ENCODE measurements around the gene OR6B1.

The OR6B1 gene

GRCh38 chr7:143954544-143954943 lies 45.6 kb upstream of the OR6B1 start, which contains the start of gene OR2F1:
Gene OR2F1 (plus strand): TSS chr7:143954844. CDS start chr7:143959971, 5,127 bp downstream.
- Histone ChIP-seq H3K79me2 (ENCODE audit: insufficient read depth, low read length) (no peaks in the 10 kb centered on the region), H3K9ac (ENCODE audit: low read depth, low read length, poor library complexity, severe bottlenecking) (no peak within 1 kb of the TSS), H2AFZ (ENCODE audit: low read length) (no peak within 1 kb of the TSS), H3K4me1 (ENCODE audit: insufficient read depth, low read length, poor library complexity, severe bottlenecking) (no peaks in the 10 kb centered on the region), H3K9me2 (replicated peaks; ENCODE audit: low read depth, low read length) (no peaks in the 10 kb centered on the region), H3K4me3 (ENCODE audit: low read length, poor library complexity, severe bottlenecking) (no peak within 1 kb of the TSS), H3F3A (ENCODE audit: low read depth) (no peaks in the 10 kb centered on the region), H3K36me3 (ENCODE audit: insufficient read depth, low read length) (no peaks in the 10 kb centered on the region), H3K4me2 (ENCODE audit: low read depth, low read length, poor library complexity, severe bottlenecking) (no peak within 1 kb of the TSS), H3K9me3 (ENCODE audit: insufficient read depth, low read depth, low read length) (no peaks in the 10 kb centered on the region), H3K27me3 (ENCODE audit: insufficient read depth, low read length, poor library complexity, severe bottlenecking) (no peaks in the 10 kb centered on the region), H4K20me1 (ENCODE audit: insufficient read depth, low read length, poor library complexity, severe bottlenecking) (no peaks in the 10 kb centered on the region)
- no peak for TF ChIP-seq EZH2phosphoT487 (IDR thresholded peaks at IDR 0.05; ENCODE audit: borderline replicate concordance)
- TF ChIP-seq, protein P1, sequence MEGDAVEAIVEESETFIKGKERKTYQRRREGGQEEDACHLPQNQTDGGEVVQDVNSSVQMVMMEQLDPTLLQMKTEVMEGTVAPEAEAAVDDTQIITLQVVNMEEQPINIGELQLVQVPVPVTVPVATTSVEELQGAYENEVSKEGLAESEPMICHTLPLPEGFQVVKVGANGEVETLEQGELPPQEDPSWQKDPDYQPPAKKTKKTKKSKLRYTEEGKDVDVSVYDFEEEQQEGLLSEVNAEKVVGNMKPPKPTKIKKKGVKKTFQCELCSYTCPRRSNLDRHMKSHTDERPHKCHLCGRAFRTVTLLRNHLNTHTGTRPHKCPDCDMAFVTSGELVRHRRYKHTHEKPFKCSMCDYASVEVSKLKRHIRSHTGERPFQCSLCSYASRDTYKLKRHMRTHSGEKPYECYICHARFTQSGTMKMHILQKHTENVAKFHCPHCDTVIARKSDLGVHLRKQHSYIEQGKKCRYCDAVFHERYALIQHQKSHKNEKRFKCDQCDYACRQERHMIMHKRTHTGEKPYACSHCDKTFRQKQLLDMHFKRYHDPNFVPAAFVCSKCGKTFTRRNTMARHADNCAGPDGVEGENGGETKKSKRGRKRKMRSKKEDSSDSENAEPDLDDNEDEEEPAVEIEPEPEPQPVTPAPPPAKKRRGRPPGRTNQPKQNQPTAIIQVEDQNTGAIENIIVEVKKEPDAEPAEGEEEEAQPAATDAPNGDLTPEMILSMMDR (conservative IDR thresholded peaks at IDR 0.05; ENCODE audit: low read length): no peak

DNA sequence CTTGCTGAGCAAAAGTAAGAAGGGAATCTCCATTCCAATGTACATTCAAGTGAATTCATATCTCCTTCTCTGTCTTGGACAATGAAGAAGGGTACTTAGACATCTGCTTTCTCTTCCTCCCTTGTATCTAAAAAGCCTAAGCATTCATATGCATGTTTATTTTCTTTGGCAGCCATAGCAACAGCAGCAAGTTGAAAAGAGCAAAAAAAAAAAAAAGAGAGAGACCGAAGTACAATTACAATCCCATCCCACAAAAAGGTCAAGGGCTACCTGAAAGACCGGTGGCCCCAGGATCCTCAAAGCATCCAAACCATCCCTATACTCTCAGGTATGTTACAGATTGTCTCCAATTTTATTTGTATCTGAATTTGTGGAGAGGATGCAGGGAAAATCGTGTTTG lies 41.3 kb upstream of the OR6B1 start:
- H3K79me2 ChIP-seq (ENCODE audit: insufficient read depth, low read length): no peaks in the 10 kb centered on the region
- no peak overlapping the region for H3K9ac ChIP-seq (ENCODE audit: low read depth, low read length, poor library complexity, severe bottlenecking)
- H3K27me3 ChIP-seq (ENCODE audit: insufficient read depth, low read length, poor library complexity, severe bottlenecking): no peaks in the 10 kb centered on the region
- no peak overlapping the region for H3K4me2 ChIP-seq (ENCODE audit: low read depth, low read length, poor library complexity, severe bottlenecking)
- TF ChIP-seq EZH2phosphoT487 (IDR thresholded peaks at IDR 0.05; ENCODE audit: borderline replicate concordance): no peak
- TF ChIP-seq, protein P1 (conservative IDR thresholded peaks at IDR 0.05; ENCODE audit: low read length): no peak
- H2AFZ ChIP-seq (ENCODE audit: low read length): no peak overlapping the region
- H3K9me2 ChIP-seq (replicated peaks; ENCODE audit: low read depth, low read length): no peaks in the 10 kb centered on the region
- no peaks in the 10 kb centered on the region for H4K20me1 ChIP-seq (ENCODE audit: insufficient read depth, low read length, poor library complexity, severe bottlenecking)
- H3K4me1 ChIP-seq (ENCODE audit: insufficient read depth, low read length, poor library complexity, severe bottlenecking): no peaks in the 10 kb centered on the region
- H3K36me3 ChIP-seq (ENCODE audit: insufficient read depth, low read length): no peaks in the 10 kb centered on the region
- no peaks in the 10 kb centered on the region for H3F3A ChIP-seq (ENCODE audit: low read depth)
- no peaks in the 10 kb centered on the region for H3K9me3 ChIP-seq (ENCODE audit: insufficient read depth, low read depth, low read length)
- no peak overlapping the region for H3K4me3 ChIP-seq (ENCODE audit: low read length, poor library complexity, severe bottlenecking)

GRCh38 chr7:143960813-143961610 lies 39.1 kb upstream of the OR6B1 start:
- H3K4me1 ChIP-seq (ENCODE audit: insufficient read depth, low read length, poor library complexity, severe bottlenecking): no peaks in the 10 kb centered on the region
- H3F3A ChIP-seq (ENCODE audit: low read depth): no peaks in the 10 kb centered on the region
- H3K4me3 ChIP-seq (ENCODE audit: low read length, poor library complexity, severe bottlenecking): no peak overlapping the region
- no peaks in the 10 kb centered on the region for H3K9me2 ChIP-seq (replicated peaks; ENCODE audit: low read depth, low read length)
- TF ChIP-seq, protein P1 (conservative IDR thresholded peaks at IDR 0.05; ENCODE audit: low read length): no peak
- TF ChIP-seq EZH2phosphoT487 (IDR thresholded peaks at IDR 0.05; ENCODE audit: borderline replicate concordance): no peak
- no peak overlapping the region for H3K4me2 ChIP-seq (ENCODE audit: low read depth, low read length, poor library complexity, severe bottlenecking)
- H3K36me3 ChIP-seq (ENCODE audit: insufficient read depth, low read length): no peaks in the 10 kb centered on the region
- H3K27me3 ChIP-seq (ENCODE audit: insufficient read depth, low read length, poor library complexity, severe bottlenecking): no peaks in the 10 kb centered on the region
- H3K9ac ChIP-seq (ENCODE audit: low read depth, low read length, poor library complexity, severe bottlenecking): no peak overlapping the region
- H3K79me2 ChIP-seq (ENCODE audit: insufficient read depth, low read length): no peaks in the 10 kb centered on the region
- no peaks in the 10 kb centered on the region for H4K20me1 ChIP-seq (ENCODE audit: insufficient read depth, low read length, poor library complexity, severe bottlenecking)
- no peaks in the 10 kb centered on the region for H3K9me3 ChIP-seq (ENCODE audit: insufficient read depth, low read depth, low read length)
- H2AFZ ChIP-seq (ENCODE audit: low read length): no peak overlapping the region
